Nephron progenitor cell (in vitro differentiated cells): ENCODE data around the gene NEMP2.

ENCODE experiments used
- DNase-seq: peaks from one replicate; pipeline ENCODE4 v3.0.0; 2021
- H3K27ac Mint-ChIP-seq: 2 replicates; pipeline ENCODE4 v1.8.0; 2021; ENCODE audit warnings: mild to moderate bottlenecking, moderate library complexity, mixed read lengths
- H3K27me3 Mint-ChIP-seq: 2 replicates; pipeline ENCODE4 v1.8.0; 2021; ENCODE audit warnings: mild to moderate bottlenecking, low read depth, mixed read lengths; ENCODE audit not compliant: poor library complexity
- H3K36me3 Mint-ChIP-seq: 2 replicates; pipeline ENCODE4 v1.8.0; 2021; ENCODE audit warnings: low read depth, mixed read lengths
- H3K4me1 Mint-ChIP-seq: 2 replicates; pipeline ENCODE4 v1.8.0; 2021; ENCODE audit warnings: mixed read lengths
- H3K4me3 Mint-ChIP-seq: 2 replicates; pipeline ENCODE4 v1.8.0; 2021; ENCODE audit warnings: mild to moderate bottlenecking, moderate library complexity, mixed read lengths
- H3K9me3 Mint-ChIP-seq: 2 replicates; pipeline ENCODE4 v1.8.0; 2021; ENCODE audit warnings: mild to moderate bottlenecking, moderate library complexity, mixed read lengths
- TF ChIP-seq, protein P1 (sequence below): fragments of 200-600 bp; sonication (generic); IDR thresholded peaks from 2 replicates; pipeline ENCODE4 v1.5.0; 2021; ENCODE audit warnings: antibody characterized with exemption

Gene NEMP2

GRCh38 chr2:190540048-190540447, 5.5 kb upstream of the NEMP2 start:
- H3K36me3 Mint-ChIP-seq = peaks cover 71% of the 10 kb centered on the region
- DNase-seq = no peak
- H3K4me3 Mint-ChIP-seq = no peak overlapping the region
- no peaks in the 10 kb centered on the region for H3K27me3 Mint-ChIP-seq
- peaks cover 71% of the 10 kb centered on the region for H3K9me3 Mint-ChIP-seq
- H3K4me1 Mint-ChIP-seq = peaks cover 13% of the 10 kb centered on the region
- TF ChIP-seq, protein P1, sequence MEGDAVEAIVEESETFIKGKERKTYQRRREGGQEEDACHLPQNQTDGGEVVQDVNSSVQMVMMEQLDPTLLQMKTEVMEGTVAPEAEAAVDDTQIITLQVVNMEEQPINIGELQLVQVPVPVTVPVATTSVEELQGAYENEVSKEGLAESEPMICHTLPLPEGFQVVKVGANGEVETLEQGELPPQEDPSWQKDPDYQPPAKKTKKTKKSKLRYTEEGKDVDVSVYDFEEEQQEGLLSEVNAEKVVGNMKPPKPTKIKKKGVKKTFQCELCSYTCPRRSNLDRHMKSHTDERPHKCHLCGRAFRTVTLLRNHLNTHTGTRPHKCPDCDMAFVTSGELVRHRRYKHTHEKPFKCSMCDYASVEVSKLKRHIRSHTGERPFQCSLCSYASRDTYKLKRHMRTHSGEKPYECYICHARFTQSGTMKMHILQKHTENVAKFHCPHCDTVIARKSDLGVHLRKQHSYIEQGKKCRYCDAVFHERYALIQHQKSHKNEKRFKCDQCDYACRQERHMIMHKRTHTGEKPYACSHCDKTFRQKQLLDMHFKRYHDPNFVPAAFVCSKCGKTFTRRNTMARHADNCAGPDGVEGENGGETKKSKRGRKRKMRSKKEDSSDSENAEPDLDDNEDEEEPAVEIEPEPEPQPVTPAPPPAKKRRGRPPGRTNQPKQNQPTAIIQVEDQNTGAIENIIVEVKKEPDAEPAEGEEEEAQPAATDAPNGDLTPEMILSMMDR = no peak
- H3K27ac Mint-ChIP-seq = no peak overlapping the region

GRCh38 chr2:190538201-190538600, 3.7 kb upstream of the NEMP2 start:
- H3K4me3 Mint-ChIP-seq = no peak overlapping the region
- no peak overlapping the region for H3K27ac Mint-ChIP-seq
- peaks cover 68% of the 10 kb centered on the region for H3K9me3 Mint-ChIP-seq
- no peaks in the 10 kb centered on the region for H3K27me3 Mint-ChIP-seq
- no peak for DNase-seq
- TF ChIP-seq, protein P1 = no peak
- peaks cover 24% of the 10 kb centered on the region for H3K4me1 Mint-ChIP-seq
- peaks cover 69% of the 10 kb centered on the region for H3K36me3 Mint-ChIP-seq

DNA sequence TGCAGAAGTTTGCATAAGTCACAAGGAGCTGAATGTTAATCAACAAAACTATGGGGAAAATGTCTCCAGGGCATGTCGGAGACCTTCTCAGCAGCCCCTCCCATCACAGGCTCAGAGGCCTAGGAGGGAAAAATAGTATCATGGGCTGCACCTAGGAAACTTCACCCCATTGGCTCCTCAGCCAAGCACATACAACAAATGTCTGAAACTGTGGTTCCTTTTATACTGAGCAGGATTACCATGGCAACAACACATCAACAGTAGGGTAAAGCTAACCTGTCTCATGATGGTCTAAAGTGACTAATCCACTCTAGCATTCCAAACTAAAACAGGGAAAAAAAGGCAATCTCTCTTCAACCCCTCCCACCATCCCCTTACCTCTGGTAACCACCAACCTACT, 3.2 kb upstream of the NEMP2 start:
- H3K36me3 Mint-ChIP-seq = peaks cover 66% of the 10 kb centered on the region
- no peak for DNase-seq
- no peaks in the 10 kb centered on the region for H3K27me3 Mint-ChIP-seq
- no peak overlapping the region for H3K4me3 Mint-ChIP-seq
- no peak overlapping the region for H3K27ac Mint-ChIP-seq
- peaks cover 64% of the 10 kb centered on the region for H3K9me3 Mint-ChIP-seq
- H3K4me1 Mint-ChIP-seq = peaks cover 25% of the 10 kb centered on the region
- TF ChIP-seq, protein P1 = no peak

DNA sequence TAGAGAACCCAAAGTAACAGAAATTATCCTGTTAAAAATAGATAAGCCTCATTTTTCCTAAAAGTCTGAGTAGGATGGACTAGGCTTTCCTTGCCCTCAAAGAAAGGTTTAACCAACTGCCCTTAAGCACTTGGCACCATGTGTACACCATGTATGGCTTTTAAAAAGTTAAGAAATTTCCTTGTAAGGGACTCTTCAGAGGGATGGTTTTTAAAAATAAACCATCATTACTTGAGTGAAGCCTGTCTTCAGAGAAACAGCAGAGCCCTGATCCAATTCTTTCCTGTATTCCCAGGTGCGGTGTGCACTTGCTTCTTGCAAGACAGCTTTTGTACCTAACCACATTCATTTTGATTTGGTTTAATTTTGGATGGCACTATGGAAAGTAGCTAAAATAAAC, 1.1 kb upstream of the NEMP2 start:
- peak overlapping the region; percentile 89 for H3K27ac Mint-ChIP-seq
- H3K9me3 Mint-ChIP-seq = peaks cover 42% of the 10 kb centered on the region
- TF ChIP-seq, protein P1 = no peak
- peaks cover 39% of the 10 kb centered on the region for H3K4me1 Mint-ChIP-seq
- no peaks in the 10 kb centered on the region for H3K27me3 Mint-ChIP-seq
- H3K36me3 Mint-ChIP-seq = peaks cover 44% of the 10 kb centered on the region
- H3K4me3 Mint-ChIP-seq = peak overlapping the region; percentile 76
- DNase-seq = no peak

DNA sequence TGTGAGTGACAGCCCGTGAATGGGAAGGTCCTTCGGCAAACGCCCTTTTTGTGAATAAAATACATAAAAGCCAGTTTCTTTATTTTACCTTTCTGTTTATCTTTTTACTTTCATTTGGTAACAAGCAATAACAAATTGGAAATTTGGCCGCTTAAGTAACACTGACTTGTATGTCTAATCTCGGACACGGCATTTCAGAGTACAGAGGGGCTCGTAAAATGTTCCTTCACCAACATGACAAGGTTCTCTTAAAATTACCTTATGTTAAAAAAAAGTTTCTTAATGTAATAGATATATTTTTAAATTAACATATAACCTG, 558 bp upstream of the NEMP2 start:
- peaks cover 39% of the 10 kb centered on the region for H3K36me3 Mint-ChIP-seq
- no peak overlapping the region for H3K27ac Mint-ChIP-seq
- TF ChIP-seq, protein P1 = no peak
- no peaks in the 10 kb centered on the region for H3K27me3 Mint-ChIP-seq
- H3K9me3 Mint-ChIP-seq = peaks cover 37% of the 10 kb centered on the region
- H3K4me1 Mint-ChIP-seq = peaks cover 44% of the 10 kb centered on the region
- peak overlapping the region; percentile 76 for H3K4me3 Mint-ChIP-seq
- no peak for DNase-seq

DNA sequence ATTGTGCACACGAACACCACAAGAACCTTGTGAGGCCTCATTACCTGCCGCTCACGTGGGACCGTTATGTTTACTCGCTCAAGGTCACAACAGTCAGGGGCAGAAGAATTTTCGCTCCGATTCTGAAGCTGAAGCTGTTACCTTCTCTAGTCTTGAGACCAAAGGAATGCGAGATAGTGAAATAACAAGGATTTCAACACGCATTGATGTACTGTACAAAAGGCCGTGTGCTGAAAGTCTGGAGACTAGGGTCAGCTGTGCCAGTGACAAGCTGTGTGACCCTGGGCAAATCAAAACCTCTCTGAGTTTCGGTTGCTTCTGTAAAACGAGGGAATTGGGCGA, 583 bp downstream of the NEMP2 start:
- peak overlapping the region; percentile 97 for H3K27ac Mint-ChIP-seq
- H3K9me3 Mint-ChIP-seq = peaks cover 26% of the 10 kb centered on the region
- no peak for DNase-seq
- TF ChIP-seq, protein P1 = no peak
- H3K36me3 Mint-ChIP-seq = peaks cover 29% of the 10 kb centered on the region
- H3K27me3 Mint-ChIP-seq = no peaks in the 10 kb centered on the region
- peak overlapping the region; percentile 88 for H3K4me3 Mint-ChIP-seq
- H3K4me1 Mint-ChIP-seq = peaks cover 56% of the 10 kb centered on the region
